Fibroblast of lung (primary cell): ENCODE measurements around the gene ABHD6.

Experiments used
- CTCF ChIP-seq, 2 donors: IDR thresholded peaks in 1 of 2; conservative IDR thresholded peaks in 1 of 2; 1 replicate in 1 of 2; 2 replicates in 1 of 2; pipeline ENCODE4 v1.5.1; 2011 to 2012; ENCODE audit warnings: low read length in 2 of 2, control low read depth in 1 of 2, inconsistent platforms in 1 of 2, low read depth in 1 of 2, mild to moderate bottlenecking in 1 of 2
- EZH2 ChIP-seq: IDR thresholded peaks from 2 replicates; pipeline ENCODE4 v1.5.1; 2012; ENCODE audit warnings: low read length, control low read depth, mild to moderate bottlenecking; ENCODE audit errors: missing control alignments

GRCh38 chr3:58260261-58260731, 22.7 kb downstream of the ABHD6 start:
- TF ChIP-seq EZH2: no peak
- TF ChIP-seq CTCF (conservative IDR thresholded peaks at IDR 0.05 in 1 of 2, IDR thresholded peaks at IDR 0.05 in 1 of 2; ENCODE audit: low read depth in 1 of 2, low read length in 2 of 2): no peak
